Epithelial cell of umbilical artery (primary cell): ENCODE measurements around the gene RAB36. TPM values are rescaled to one million over a fixed set of nuclear protein-coding genes. Genes with fewer than 3 reads are reported as not detected.

ENCODE experiments used
- total RNA-seq: library from RNA; depleted of rRNA; stranded (reverse); fragments of >200 nt; gene quantifications from 2 replicates; pipeline ENCODE4 v1.2.3, GENCODE V29; 2014

The RAB36 gene
- total RNA-seq, result 1.6 and 2.4 TPM in 2 replicates

GRCh38 chr22:23144932-23145877, at the start of gene RAB36:
RAB36 (plus strand) TSS chr22:23145477; CDS start chr22:23146617, 1,140 bp downstream.

DNA sequence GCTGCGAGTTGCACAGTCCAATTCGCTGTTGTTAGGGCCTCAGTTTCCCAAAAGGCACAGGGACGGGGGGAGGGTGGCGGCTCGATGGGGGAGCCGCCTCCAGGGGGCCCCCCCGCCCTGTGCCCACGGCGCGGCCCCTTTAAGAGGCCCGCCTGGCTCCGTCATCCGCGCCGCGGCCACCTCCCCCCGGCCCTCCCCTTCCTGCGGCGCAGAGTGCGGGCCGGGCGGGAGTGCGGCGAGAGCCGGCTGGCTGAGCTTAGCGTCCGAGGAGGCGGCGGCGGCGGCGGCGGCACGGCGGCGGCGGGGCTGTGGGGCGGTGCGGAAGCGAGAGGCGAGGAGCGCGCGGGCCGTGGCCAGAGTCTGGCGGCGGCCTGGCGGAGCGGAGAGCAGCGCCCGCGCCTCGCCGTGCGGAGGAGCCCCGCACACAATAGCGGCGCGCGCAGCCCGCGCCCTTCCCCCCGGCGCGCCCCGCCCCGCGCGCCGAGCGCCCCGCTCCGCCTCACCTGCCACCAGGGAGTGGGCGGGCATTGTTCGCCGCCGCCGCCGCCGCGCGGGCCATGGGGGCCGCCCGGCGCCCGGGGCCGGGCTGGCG, 35.1 kb downstream of the RAB36 start, which contains the start of gene BCR:
Gene BCR, plus strand, starts transcription at position 209 of the 592 bp plus-strand sequence. CDS start 452 bp downstream, outside the sequence.

Other genes with a start within 250 kb of the RAB36 start
- 1.4 and 2.6 TPM in 2 replicates for gene GNAZ, start 75.0 kb upstream of the RAB36 start, total RNA-seq
- gene RSPH14, start 3.5 kb upstream of the RAB36 start, total RNA-seq, result not detected in 2 replicates
- gene BCR, start 35.0 kb downstream of the RAB36 start, total RNA-seq, result 90.3 and 131 TPM in 2 replicates